Tibial nerve (tissue), 3 donors: ENCODE measurements around the gene NEU3.

Experiments used
- POLR2A ChIP-seq, 2 donors: fragments of 450-650 bp; IDR thresholded peaks; one replicate each; pipeline ENCODE4 v1.6.1; 2017; ENCODE audit warnings: antibody characterized with exemption in 2 of 2, mild to moderate bottlenecking in 2 of 2, moderate library complexity in 2 of 2
- TF ChIP-seq, protein P1 (sequence below), 5 experiments: fragments of 200-600 bp in 3 of 5; fragments of 450-650 bp in 2 of 5; sonication (generic) in 3 of 5; IDR thresholded peaks; one replicate each; pipeline ENCODE4 v1.5.1; 2016 to 2019; ENCODE audit warnings: antibody characterized with exemption in 5 of 5, mild to moderate bottlenecking in 3 of 5, moderate library complexity in 2 of 5

DNA sequence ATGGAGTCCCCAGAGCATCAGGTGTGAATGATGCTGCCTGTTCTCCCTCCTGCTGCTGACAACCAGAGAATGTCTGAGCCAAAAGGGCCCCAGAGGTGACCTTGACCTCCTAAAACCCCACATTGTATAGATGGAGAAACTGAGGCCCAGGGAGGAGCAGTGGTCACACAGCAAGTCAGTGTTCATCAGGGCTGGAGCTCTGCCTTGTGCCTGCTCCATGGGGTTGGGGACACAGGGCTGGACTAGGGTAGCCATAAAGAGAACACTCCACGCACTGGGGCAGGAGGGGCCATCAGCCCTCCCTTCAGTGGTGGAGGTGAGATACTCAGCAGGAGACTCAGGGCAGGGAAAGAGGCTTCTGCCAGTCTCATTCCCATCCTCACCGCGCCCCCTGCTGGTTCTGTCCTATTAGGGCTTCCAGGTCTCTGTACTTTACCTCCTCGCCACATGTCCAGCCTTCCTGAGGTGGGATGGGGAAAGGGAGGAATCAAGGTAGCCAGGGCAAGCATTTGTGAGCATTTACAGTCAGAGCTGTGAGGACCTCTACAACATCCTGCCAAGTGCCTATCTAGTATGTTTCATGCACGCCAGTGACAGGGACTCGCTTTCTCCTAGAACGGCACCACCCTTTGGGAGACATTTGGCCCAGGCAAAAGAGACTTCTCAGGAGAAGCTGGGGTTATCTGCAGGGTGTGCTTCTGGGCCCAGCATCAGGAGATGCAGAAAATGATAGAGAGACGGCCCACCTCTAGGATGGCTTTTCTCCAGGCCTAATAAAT is 43.2 kb downstream of the NEU3 start:
- TF ChIP-seq, protein P1, sequence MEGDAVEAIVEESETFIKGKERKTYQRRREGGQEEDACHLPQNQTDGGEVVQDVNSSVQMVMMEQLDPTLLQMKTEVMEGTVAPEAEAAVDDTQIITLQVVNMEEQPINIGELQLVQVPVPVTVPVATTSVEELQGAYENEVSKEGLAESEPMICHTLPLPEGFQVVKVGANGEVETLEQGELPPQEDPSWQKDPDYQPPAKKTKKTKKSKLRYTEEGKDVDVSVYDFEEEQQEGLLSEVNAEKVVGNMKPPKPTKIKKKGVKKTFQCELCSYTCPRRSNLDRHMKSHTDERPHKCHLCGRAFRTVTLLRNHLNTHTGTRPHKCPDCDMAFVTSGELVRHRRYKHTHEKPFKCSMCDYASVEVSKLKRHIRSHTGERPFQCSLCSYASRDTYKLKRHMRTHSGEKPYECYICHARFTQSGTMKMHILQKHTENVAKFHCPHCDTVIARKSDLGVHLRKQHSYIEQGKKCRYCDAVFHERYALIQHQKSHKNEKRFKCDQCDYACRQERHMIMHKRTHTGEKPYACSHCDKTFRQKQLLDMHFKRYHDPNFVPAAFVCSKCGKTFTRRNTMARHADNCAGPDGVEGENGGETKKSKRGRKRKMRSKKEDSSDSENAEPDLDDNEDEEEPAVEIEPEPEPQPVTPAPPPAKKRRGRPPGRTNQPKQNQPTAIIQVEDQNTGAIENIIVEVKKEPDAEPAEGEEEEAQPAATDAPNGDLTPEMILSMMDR (IDR thresholded peaks at IDR 0.05): peak; percentile 41 to 62 (median 56)
- TF ChIP-seq POLR2A (IDR thresholded peaks at IDR 0.05): no peak
